CD8-positive, alpha-beta memory T cell (primary cell): ENCODE data around the gene IFIH1. TPM values are rescaled to one million over a fixed set of nuclear protein-coding genes. Genes with fewer than 3 reads are reported as not detected.
A peak's percentile ranks its signal among the peaks of the same experiment; 100 is the strongest.

Experiments
- CTCF ChIA-PET: fragments of 350-600 bp; sonication (Branson Sonifier 250); formaldehyde crosslinking; loops from one replicate; lab custom pipeline; 2021; ENCODE audit warnings: antibody characterized with exemption; lab: Charles Lee
- POLR2A ChIA-PET: fragments of 350-600 bp; sonication (Branson Sonifier 250); formaldehyde crosslinking; loops from one replicate; lab custom pipeline; 2021; ENCODE audit warnings: antibody characterized with exemption; lab: Charles Lee
- DNase-seq, 5 donors: peaks; one replicate each; pipeline versions ENCODE4 v3.0.0 to v3.0.0-alpha.2; 2020 to 2022; ENCODE audit warnings: mixed read lengths in 1 of 5
- H3K27ac ChIP-seq: one replicate; pipeline ENCODE4 v1.7.0; 2013; ENCODE audit warnings: low read depth, mild to moderate bottlenecking, low read length, moderate library complexity
- H3K27me3 ChIP-seq: 2 replicates; pipeline ENCODE4 v1.7.0; 2013; ENCODE audit warnings: low read length, mild to moderate bottlenecking; ENCODE audit not compliant: insufficient read depth, poor library complexity, severe bottlenecking
- H3K36me3 ChIP-seq: 2 replicates; pipeline ENCODE4 v1.7.0; 2013; ENCODE audit warnings: mild to moderate bottlenecking, low read length, moderate library complexity; ENCODE audit not compliant: insufficient read depth
- H3K4me1 ChIP-seq: 2 replicates; pipeline ENCODE4 v1.7.0; 2013; ENCODE audit warnings: mild to moderate bottlenecking, low read length, moderate library complexity; ENCODE audit not compliant: insufficient read depth
- H3K4me3 ChIP-seq: 2 replicates; pipeline ENCODE4 v1.7.0; 2013; ENCODE audit warnings: mild to moderate bottlenecking, low read length
- H3K9me3 ChIP-seq: 2 replicates; pipeline ENCODE4 v1.7.0; 2013; ENCODE audit warnings: mild to moderate bottlenecking, low read length
- H3K27ac Mint-ChIP-seq, 8 donors: one replicate each; pipeline ENCODE4 v1.8.0; 2020 to 2021; ENCODE audit warnings: mixed read lengths in 8 of 8, mild to moderate bottlenecking in 6 of 8, inconsistent platforms in 3 of 8, moderate library complexity in 3 of 8
- H3K27me3 Mint-ChIP-seq, 2 donors: one replicate each; pipeline ENCODE4 v1.8.0; 2020 to 2021; ENCODE audit warnings: mixed read lengths in 2 of 2, mild to moderate bottlenecking in 1 of 2, moderate library complexity in 1 of 2
- H3K36me3 Mint-ChIP-seq, 3 donors: one replicate each; pipeline ENCODE4 v1.8.0; 2020 to 2021; ENCODE audit warnings: mixed read lengths in 3 of 3, inconsistent platforms in 1 of 3, mild to moderate bottlenecking in 1 of 3
- H3K4me1 Mint-ChIP-seq, 3 donors: one replicate each; pipeline ENCODE4 v1.8.0; 2020 to 2021; ENCODE audit warnings: mixed read lengths in 3 of 3, inconsistent platforms in 1 of 3, mild to moderate bottlenecking in 1 of 3
- H3K4me3 Mint-ChIP-seq, 7 donors: one replicate each; pipeline ENCODE4 v1.8.0; 2020 to 2021; ENCODE audit warnings: mixed read lengths in 7 of 7, mild to moderate bottlenecking in 6 of 7, moderate library complexity in 4 of 7, inconsistent platforms in 2 of 7
- H3K9me3 Mint-ChIP-seq, 5 donors: one replicate each; pipeline ENCODE4 v1.8.0; 2020 to 2022; ENCODE audit warnings: mixed read lengths in 5 of 5, mild to moderate bottlenecking in 3 of 5, moderate library complexity in 2 of 5, inconsistent platforms in 1 of 5
- polyA plus RNA-seq: library from polyadenylated mRNA; unstranded; fragments of 300-500 nt; fragmentation: Illumina TruSeq; gene quantifications from one replicate; pipeline ENCODE4 v1.2.3, GENCODE V29; 2021
- total RNA-seq, 2 experiments: library from RNA; stranded (reverse); gene quantifications; one replicate each; pipeline ENCODE4 v1.2.3, GENCODE V29; 2021

Gene IFIH1
- total and polyA plus RNA-seq, 3 experiments from 2014 or later: 16.8 to 19.7 (median 17.9) TPM

GRCh38 chr2:162305901-162306300 is 12.6 kb downstream of the IFIH1 start:
- Mint-ChIP-seq H3K27me3 (no peaks in the 10 kb centered on the region), H3K4me1 (peaks cover 11 to 25% (median 19%) of the 10 kb centered on the region in 3 donors), H3K36me3 (peaks cover 0 to 54% (median 16%) of the 10 kb centered on the region in 3 donors), H3K4me3 (no peak overlapping the region), H3K27ac (peak overlapping the region in 1 of 8 donors; percentile 25), H3K9me3 (no peaks in the 10 kb centered on the region)
- H3K36me3 ChIP-seq: no peaks in the 10 kb centered on the region
- no peak overlapping the region for H3K4me3 ChIP-seq
- no peaks in the 10 kb centered on the region for H3K9me3 ChIP-seq
- no peaks in the 10 kb centered on the region for H3K4me1 ChIP-seq
- ChIA-PET CTCF (no interaction called here), POLR2A (no interaction called here)
- H3K27me3 ChIP-seq: no peaks in the 10 kb centered on the region
- no peak for DNase-seq
- no peak overlapping the region for H3K27ac ChIP-seq

- no peaks in the 10 kb centered on the region for H3K9me3 Mint-ChIP-seq
- peaks cover 1 to 7% (median 6%) of the 10 kb centered on the region in 3 donors for H3K4me1 Mint-ChIP-seq
- H3K4me3 ChIP-seq: no peak overlapping the region
- H3K9me3 ChIP-seq: no peaks in the 10 kb centered on the region
- H3K36me3 Mint-ChIP-seq: peaks cover 0 to 21% (median 9%) of the 10 kb centered on the region in 3 donors
- H3K27me3 ChIP-seq: no peaks in the 10 kb centered on the region
- no peaks in the 10 kb centered on the region for H3K27me3 Mint-ChIP-seq
- ChIA-PET POLR2A (no interaction called here), CTCF (interaction anchor here (0.6 to 2.5 kb wide), 7 partner anchors 9 to 81 kb away, joined by 3 to 17 read pairs (median 6); no protein-coding TSS in a partner anchor)
- H3K4me1 ChIP-seq: no peaks in the 10 kb centered on the region
- no peak for DNase-seq
- no peak overlapping the region for H3K27ac ChIP-seq
- H3K4me3 Mint-ChIP-seq: no peak overlapping the region
- H3K36me3 ChIP-seq: peaks cover 5% of the 10 kb centered on the region
- H3K27ac Mint-ChIP-seq: peak overlapping the region in 2 of 8 donors; percentile 66 to 81
Observed at GRCh38 chr2:162301877-162302276, 16.6 kb downstream of the IFIH1 start.

DNA sequence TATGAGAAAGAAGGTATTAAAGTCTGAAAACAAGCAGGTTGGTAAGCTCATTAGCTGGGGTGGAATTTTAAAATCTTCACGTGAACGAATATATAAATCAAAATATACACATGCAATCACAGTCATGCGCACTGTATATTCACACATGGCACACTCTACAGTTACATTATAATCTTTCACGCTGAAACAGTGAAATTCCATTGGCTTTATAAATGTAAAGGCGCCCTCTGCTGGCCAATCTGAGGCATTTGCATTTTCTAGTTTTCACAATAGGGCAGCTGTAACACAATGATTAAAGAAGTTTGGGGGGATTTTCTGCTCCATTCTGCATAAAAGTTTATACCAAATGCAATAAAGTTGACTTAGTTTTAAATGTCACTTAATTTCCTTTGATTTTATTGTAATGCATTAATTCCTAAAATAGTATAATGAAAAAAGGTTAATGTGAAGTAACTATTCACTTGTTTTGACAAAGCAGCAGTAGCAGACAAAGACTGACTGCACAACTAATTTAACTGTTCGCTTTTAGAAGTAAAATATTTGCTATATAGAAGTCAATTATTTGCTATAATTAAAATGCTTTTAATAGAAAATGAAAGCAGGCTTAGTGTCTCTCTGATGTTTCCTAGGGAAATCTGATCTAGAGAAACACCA is 17.2 kb downstream of the IFIH1 start:
- ChIA-PET CTCF (interaction anchor here (0.6 to 2.5 kb wide), 7 partner anchors 10 to 81 kb away, joined by 3 to 17 read pairs (median 5); no protein-coding TSS in a partner anchor), POLR2A (no interaction called here)
- peaks cover 0 to 19% (median 5%) of the 10 kb centered on the region in 3 donors for H3K36me3 Mint-ChIP-seq

DNA sequence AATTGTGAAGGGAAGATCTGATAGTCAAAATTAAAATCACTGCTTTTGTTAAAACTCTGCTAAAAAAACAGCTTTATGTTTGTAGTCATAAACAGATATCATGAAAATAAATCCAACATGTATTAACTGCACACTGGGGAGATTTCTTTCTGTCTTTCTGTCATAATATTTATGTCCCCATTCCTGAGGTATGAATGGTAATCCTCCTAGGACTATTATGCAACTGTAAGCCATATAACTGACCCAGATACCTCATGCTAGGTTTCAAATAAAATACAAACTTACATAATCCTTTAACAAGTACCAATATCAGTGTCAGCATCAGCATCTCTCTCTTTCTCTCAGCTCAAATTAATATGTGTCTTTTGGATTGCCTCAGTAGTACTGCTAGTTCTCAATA is 18.2 kb downstream of the IFIH1 start:
- peaks cover 0 to 7% (median 6%) of the 10 kb centered on the region in 3 donors for H3K4me1 Mint-ChIP-seq
- POLR2A ChIA-PET: no interaction called here

More for the DNA sequence above, 17.2 kb downstream of the IFIH1 start:
- H3K4me3 Mint-ChIP-seq: no peak overlapping the region
- H3K9me3 Mint-ChIP-seq: no peaks in the 10 kb centered on the region
- Histone ChIP-seq H3K4me1 (no peaks in the 10 kb centered on the region), H3K9me3 (no peaks in the 10 kb centered on the region), H3K27me3 (no peaks in the 10 kb centered on the region), H3K27ac (no peak overlapping the region), H3K36me3 (peaks cover 5% of the 10 kb centered on the region), H3K4me3 (no peak overlapping the region)
- peaks cover 1 to 7% (median 6%) of the 10 kb centered on the region in 3 donors for H3K4me1 Mint-ChIP-seq
- no peaks in the 10 kb centered on the region for H3K27me3 Mint-ChIP-seq
- peak overlapping the region in 1 of 8 donors; percentile 66 for H3K27ac Mint-ChIP-seq
- peak; percentile 35 to 64 (median 41) for DNase-seq

DNA sequence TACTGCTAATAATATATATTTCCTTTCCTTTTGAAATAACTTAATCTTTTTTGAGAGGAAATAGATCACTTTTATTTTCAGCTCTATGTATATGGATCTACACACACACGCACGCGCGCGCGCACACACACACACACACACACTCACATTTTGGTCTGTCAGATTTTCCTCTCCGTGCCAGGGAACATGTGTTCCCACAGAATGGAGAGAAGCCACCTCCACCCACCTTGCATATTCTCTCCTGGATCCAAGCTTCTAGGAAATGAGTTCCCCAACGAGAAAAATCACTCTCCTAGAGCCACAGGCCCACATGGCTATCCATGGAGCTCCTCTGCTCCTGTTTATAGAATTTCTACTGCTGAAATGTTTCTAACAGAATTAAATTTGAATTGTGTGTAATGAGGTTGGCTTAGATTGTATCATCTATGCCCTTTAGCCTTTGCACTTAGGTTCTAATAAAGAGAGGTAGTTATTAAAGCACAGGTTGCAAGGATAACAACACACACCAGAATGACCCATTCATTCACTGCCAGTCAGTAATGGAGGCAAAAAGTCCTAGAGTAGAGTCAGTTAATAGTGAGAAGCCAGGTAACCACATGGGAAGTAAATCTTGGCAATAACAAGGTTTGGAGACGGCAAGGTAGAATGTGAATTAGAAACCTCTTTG is 19.7 kb downstream of the IFIH1 start:
- Histone ChIP-seq H3K27ac (no peak overlapping the region), H3K27me3 (no peaks in the 10 kb centered on the region), H3K4me1 (no peaks in the 10 kb centered on the region), H3K9me3 (no peaks in the 10 kb centered on the region), H3K36me3 (peaks cover 5% of the 10 kb centered on the region), H3K4me3 (no peak overlapping the region)
- Mint-ChIP-seq H3K4me3 (no peak overlapping the region), H3K4me1 (peaks cover 0 to 6% (median 5%) of the 10 kb centered on the region in 3 donors), H3K36me3 (peaks cover 0 to 19% (median 6%) of the 10 kb centered on the region in 3 donors), H3K9me3 (no peaks in the 10 kb centered on the region), H3K27ac (no peak overlapping the region), H3K27me3 (no peaks in the 10 kb centered on the region)
- CTCF ChIA-PET: interaction anchor here (0.7 to 4.7 kb wide), 13 partner anchors 8 to 145 kb away, joined by 3 to 30 read pairs (median 5); no protein-coding TSS in a partner anchor
- POLR2A ChIA-PET: no interaction called here
- no peak for DNase-seq

More for the DNA sequence above, 18.2 kb downstream of the IFIH1 start:
- CTCF ChIA-PET: interaction anchor here (1.1 to 4.7 kb wide), 6 partner anchors 9 to 147 kb away, joined by 3 to 30 read pairs (median 8); no protein-coding TSS in a partner anchor
- peaks cover 0 to 17% (median 8%) of the 10 kb centered on the region in 3 donors for H3K36me3 Mint-ChIP-seq
- no peak for DNase-seq
- no peaks in the 10 kb centered on the region for H3K9me3 ChIP-seq
- H3K4me1 ChIP-seq: no peaks in the 10 kb centered on the region
- H3K36me3 ChIP-seq: peaks cover 5% of the 10 kb centered on the region
- H3K4me3 ChIP-seq: no peak overlapping the region
- no peak overlapping the region for H3K27ac ChIP-seq
- H3K27me3 Mint-ChIP-seq: no peaks in the 10 kb centered on the region
- no peak overlapping the region for H3K27ac Mint-ChIP-seq
- H3K9me3 Mint-ChIP-seq: no peaks in the 10 kb centered on the region
- no peaks in the 10 kb centered on the region for H3K27me3 ChIP-seq
- no peak overlapping the region for H3K4me3 Mint-ChIP-seq

DNA sequence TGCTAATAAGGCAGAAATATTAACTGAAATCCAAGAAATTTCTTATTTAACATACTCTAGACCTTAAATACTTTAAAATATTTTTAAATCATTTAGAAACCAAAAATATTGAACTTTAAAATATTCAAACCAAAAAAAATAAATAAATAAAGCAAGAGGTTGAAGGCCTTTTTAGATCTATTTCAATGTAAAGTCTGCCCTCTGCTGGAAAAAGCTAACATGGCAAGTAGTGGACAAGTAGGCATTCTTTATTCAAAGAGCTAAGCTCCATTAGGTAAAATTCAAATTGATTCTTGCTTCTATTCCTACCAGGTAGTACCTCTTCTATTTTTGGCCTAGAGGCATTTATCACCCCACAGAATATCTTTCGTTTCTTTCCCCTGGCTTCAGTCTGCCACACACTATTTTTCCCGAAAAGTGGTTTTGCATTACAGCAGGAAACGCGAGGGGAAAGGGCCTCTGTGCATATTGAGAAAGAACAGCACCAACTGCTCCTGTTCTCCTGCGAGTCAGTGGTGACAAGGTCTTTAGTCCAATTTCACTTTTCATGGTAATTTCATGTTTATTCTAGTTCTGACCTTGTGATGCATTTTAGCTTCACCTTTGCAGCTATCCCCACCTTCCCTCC is 20.4 kb downstream of the IFIH1 start:
- peaks cover 0 to 4% (median 3%) of the 10 kb centered on the region in 3 donors for H3K4me1 Mint-ChIP-seq
- H3K9me3 ChIP-seq: no peaks in the 10 kb centered on the region
- CTCF ChIA-PET: interaction anchor here (0.9 to 4.7 kb wide), 15 partner anchors 9 to 145 kb away, joined by 3 to 30 read pairs (median 4); partner anchors contain the start of genes GCA and IFIH1
- no peak overlapping the region for H3K4me3 ChIP-seq
- peak; percentile 24 to 52 (median 50) for DNase-seq
- no peak overlapping the region for H3K4me3 Mint-ChIP-seq
- H3K4me1 ChIP-seq: no peaks in the 10 kb centered on the region
- peaks cover 0 to 20% (median 3%) of the 10 kb centered on the region in 3 donors for H3K36me3 Mint-ChIP-seq
- H3K36me3 ChIP-seq: peaks cover 5% of the 10 kb centered on the region
- POLR2A ChIA-PET: interaction anchor here (0.8 kb wide), 1 partner anchor 9 kb away, joined by 3 read pairs; no protein-coding TSS in a partner anchor
- no peaks in the 10 kb centered on the region for H3K9me3 Mint-ChIP-seq
- no peaks in the 10 kb centered on the region for H3K27me3 Mint-ChIP-seq
- H3K27ac ChIP-seq: no peak overlapping the region
- H3K27me3 ChIP-seq: no peaks in the 10 kb centered on the region
- H3K27ac Mint-ChIP-seq: peak overlapping the region in 1 of 8 donors; percentile 19

GRCh38 chr2:162295009-162295408 is 23.5 kb downstream of the IFIH1 start:
- Histone ChIP-seq H3K36me3 (peaks cover 8% of the 10 kb centered on the region), H3K9me3 (no peaks in the 10 kb centered on the region), H3K4me3 (no peak overlapping the region), H3K27me3 (no peaks in the 10 kb centered on the region), H3K4me1 (no peaks in the 10 kb centered on the region), H3K27ac (no peak overlapping the region)
- H3K4me1 Mint-ChIP-seq: peaks cover 0 to 10% (median 4%) of the 10 kb centered on the region in 3 donors
- no peak overlapping the region for H3K4me3 Mint-ChIP-seq
- POLR2A ChIA-PET: interaction anchor here (0.7 kb wide), 1 partner anchor 1246 kb away, joined by 3 read pairs; no protein-coding TSS in a partner anchor
- H3K36me3 Mint-ChIP-seq: peaks cover 0 to 39% (median 7%) of the 10 kb centered on the region in 3 donors
- DNase-seq: no peak
- CTCF ChIA-PET: no interaction called here
- no peaks in the 10 kb centered on the region for H3K27me3 Mint-ChIP-seq
- no peak overlapping the region for H3K27ac Mint-ChIP-seq
- H3K9me3 Mint-ChIP-seq: no peaks in the 10 kb centered on the region
